ENCODE results near the gene LGMN.

DNA sequence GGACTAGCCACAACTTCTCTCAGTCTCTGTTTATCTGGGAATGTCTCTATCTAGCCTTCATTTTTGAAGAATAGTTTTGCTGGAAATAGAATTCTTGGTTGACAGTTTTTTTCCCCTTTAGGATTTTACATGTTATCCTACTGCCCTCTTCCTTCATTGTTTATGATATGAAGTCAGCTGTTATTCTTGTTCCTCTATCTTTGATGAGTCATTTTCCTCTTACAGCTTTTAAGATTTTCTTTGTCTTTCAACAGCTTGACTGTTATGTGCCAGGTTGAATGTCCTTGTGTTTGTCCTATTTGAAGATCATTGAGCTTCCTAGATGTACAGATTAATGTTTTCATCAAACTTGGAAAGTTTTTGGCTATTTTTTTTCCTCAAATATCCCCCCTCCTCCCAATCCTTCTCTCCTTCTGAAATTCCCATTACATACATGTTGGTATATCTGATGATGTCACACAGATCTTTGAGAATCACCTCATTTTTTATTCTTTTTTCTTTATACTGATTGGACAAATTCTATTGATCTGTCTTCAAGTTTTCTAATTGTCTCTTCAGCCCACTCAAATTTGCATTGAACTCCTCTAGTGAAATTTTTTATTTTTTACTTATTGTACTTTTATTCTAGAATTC is 41.1 kb upstream of the LGMN start:
- TF ChIP-seq POLR2AphosphoS5 (IDR thresholded peaks at IDR 0.05; ENCODE audit: low read depth, low read length), result no peak
- TF ChIP-seq, protein P1, sequence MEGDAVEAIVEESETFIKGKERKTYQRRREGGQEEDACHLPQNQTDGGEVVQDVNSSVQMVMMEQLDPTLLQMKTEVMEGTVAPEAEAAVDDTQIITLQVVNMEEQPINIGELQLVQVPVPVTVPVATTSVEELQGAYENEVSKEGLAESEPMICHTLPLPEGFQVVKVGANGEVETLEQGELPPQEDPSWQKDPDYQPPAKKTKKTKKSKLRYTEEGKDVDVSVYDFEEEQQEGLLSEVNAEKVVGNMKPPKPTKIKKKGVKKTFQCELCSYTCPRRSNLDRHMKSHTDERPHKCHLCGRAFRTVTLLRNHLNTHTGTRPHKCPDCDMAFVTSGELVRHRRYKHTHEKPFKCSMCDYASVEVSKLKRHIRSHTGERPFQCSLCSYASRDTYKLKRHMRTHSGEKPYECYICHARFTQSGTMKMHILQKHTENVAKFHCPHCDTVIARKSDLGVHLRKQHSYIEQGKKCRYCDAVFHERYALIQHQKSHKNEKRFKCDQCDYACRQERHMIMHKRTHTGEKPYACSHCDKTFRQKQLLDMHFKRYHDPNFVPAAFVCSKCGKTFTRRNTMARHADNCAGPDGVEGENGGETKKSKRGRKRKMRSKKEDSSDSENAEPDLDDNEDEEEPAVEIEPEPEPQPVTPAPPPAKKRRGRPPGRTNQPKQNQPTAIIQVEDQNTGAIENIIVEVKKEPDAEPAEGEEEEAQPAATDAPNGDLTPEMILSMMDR (IDR thresholded peaks at IDR 0.05), result no peak
- TF ChIP-seq, protein P2, sequence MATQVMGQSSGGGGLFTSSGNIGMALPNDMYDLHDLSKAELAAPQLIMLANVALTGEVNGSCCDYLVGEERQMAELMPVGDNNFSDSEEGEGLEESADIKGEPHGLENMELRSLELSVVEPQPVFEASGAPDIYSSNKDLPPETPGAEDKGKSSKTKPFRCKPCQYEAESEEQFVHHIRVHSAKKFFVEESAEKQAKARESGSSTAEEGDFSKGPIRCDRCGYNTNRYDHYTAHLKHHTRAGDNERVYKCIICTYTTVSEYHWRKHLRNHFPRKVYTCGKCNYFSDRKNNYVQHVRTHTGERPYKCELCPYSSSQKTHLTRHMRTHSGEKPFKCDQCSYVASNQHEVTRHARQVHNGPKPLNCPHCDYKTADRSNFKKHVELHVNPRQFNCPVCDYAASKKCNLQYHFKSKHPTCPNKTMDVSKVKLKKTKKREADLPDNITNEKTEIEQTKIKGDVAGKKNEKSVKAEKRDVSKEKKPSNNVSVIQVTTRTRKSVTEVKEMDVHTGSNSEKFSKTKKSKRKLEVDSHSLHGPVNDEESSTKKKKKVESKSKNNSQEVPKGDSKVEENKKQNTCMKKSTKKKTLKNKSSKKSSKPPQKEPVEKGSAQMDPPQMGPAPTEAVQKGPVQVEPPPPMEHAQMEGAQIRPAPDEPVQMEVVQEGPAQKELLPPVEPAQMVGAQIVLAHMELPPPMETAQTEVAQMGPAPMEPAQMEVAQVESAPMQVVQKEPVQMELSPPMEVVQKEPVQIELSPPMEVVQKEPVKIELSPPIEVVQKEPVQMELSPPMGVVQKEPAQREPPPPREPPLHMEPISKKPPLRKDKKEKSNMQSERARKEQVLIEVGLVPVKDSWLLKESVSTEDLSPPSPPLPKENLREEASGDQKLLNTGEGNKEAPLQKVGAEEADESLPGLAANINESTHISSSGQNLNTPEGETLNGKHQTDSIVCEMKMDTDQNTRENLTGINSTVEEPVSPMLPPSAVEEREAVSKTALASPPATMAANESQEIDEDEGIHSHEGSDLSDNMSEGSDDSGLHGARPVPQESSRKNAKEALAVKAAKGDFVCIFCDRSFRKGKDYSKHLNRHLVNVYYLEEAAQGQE (IDR thresholded peaks at IDR 0.05; ENCODE audit: insufficient read depth in 1 of 2, low read depth in 2 of 2, low read length in 1 of 2), result no peak

Data from Panc1 (cell line).